NCI-H1930 (cell line): Measurements from ENCODE around the gene RASA4B.

ENCODE experiments used
- DNase-seq, 2 experiments: peaks; one replicate each; lab custom pipeline; 2025; lab: John Stamatoyannopoulos, UW

Gene RASA4B

GRCh38 chr7:102453319-102453718, 64.3 kb downstream of the RASA4B start:
- no peak for DNase-seq

GRCh38 chr7:102452451-102452850, 65.1 kb downstream of the RASA4B start:
- DNase-seq = no peak

- DNase-seq = no peak
Measured at GRCh38 chr7:102451371-102452054, 66.1 kb downstream of the RASA4B start.

- DNase-seq = no peak
Measured at GRCh38 chr7:102450242-102450641, 67.3 kb downstream of the RASA4B start.

DNA sequence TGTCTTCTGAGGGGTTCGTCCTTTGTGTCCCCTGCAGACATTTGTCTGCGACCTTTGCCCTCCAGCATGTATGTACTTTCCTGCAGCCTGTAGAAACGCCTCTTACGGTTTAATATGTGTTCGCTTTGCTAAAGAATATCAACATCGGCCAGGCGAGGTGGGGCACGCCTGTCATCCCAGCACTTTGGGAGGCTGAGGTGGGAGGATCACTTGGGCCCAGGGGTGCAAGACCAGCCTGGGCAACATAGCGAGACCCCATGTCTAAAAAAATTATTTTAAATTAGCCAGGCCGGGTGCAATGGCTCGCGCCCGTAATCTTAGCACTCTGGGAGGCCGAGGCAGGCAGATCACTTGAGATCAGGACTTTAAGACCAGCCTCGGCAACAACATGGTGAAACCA, 68.4 kb downstream of the RASA4B start:
- DNase-seq = no peak

DNA sequence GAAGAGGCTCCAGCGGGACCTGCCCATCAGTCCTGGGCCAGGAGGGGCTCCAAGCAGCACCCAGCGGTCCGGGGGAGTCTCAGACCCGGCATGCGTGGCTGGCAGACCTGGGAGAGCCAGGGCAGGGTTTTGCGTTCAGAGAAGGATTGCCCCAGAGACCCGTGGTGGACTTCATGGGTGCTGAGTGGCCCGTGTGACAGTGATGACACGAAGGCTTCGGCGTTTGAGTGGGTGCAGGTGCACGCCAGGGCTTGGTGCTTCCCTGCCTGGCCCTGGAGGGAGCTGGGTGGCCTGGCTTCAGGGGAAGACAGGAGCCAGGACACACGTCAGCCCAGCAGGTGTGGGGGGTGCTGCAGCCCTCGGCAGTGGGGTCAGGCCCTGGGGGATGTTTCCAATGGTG, 70.3 kb downstream of the RASA4B start:
- DNase-seq = no peak

GRCh38 chr7:102446387-102447156, 71.0 kb downstream of the RASA4B start:
- DNase-seq = no peak

DNA sequence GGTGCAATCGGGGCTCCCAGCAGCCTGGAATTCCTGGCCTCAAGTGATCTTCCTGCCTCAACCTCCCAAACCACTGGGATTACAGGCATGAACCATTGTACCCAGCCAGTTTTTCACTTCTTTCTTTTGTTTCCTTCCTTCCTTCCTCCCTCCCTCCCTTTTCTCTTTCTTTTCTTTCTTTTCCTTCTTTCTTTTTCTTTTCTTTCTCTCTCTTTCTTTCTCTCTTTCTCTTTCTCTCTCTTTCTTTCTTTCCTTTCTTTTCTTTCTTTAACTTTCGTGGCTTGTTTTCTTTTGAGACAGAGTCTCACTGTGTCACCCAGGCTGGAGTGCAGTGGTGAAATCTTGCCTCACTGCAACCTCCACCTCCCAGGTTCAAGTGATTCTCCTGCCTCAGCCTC, 71.9 kb downstream of the RASA4B start:
- DNase-seq = no peak

GRCh38 chr7:102444961-102445673, 72.5 kb downstream of the RASA4B start:
- no peak for DNase-seq

DNA sequence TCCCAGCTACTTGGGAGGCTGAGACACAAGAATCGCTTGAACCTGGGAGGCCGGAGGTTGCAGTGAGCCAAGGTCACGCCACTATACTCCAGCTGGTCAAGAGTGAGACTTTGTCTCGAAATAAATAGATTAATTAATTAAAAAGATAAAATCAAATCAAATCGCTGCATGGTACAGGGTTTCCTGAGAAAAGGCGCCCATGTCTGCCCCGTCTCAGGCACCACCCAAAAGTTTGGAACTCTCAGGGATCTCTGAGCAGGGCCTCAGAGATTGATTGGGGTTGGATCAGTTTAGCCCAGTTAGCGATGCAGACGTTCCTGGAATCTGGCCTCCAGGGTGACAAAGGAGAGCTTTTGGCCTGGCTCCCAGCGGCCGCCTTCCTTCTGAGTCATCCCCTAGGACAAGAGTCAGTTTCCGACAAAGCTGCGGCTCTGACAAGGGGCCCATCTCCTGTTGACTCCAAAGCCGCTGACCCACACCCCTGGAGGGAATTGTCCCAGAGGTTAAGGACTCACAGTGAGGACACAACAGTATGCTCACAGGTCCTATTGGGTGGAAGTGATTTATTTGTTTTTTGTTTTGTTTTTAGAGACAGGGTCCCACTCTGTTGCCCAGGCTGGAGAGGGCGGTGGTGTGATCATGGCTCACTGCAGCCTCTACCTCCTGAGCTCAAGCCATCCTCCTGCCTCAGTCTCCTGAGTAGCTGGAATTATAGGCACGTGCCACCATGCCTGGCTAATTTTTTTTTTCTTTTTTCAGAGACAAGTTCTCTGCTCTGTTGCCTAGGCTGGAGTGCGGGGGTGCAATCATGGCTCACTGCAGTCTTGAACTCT, 77.4 kb downstream of the RASA4B start:
- DNase-seq = no peak

DNA sequence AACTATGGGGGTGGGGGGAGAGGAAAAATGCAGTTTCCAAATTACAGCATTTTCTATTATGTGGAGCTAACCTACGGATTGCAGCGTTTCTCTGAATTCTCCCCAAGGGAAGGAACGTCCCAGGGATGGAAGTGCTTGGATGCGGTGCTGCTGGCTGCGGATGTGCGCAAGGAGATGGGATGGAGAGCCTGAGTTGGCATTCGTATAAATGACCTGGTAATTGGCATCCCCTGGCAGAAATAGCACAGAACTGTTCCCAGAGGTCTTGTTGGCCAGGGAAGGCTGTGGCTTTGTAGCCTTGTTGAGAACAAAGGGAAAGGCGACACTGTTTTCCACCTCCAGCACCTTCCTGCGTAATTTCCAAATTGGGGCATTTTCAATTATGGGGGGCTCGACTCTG, 81.5 kb downstream of the RASA4B start:
- no peak for DNase-seq

GRCh38 chr7:102434039-102434486, 83.5 kb downstream of the RASA4B start:
- DNase-seq = no peak

DNA sequence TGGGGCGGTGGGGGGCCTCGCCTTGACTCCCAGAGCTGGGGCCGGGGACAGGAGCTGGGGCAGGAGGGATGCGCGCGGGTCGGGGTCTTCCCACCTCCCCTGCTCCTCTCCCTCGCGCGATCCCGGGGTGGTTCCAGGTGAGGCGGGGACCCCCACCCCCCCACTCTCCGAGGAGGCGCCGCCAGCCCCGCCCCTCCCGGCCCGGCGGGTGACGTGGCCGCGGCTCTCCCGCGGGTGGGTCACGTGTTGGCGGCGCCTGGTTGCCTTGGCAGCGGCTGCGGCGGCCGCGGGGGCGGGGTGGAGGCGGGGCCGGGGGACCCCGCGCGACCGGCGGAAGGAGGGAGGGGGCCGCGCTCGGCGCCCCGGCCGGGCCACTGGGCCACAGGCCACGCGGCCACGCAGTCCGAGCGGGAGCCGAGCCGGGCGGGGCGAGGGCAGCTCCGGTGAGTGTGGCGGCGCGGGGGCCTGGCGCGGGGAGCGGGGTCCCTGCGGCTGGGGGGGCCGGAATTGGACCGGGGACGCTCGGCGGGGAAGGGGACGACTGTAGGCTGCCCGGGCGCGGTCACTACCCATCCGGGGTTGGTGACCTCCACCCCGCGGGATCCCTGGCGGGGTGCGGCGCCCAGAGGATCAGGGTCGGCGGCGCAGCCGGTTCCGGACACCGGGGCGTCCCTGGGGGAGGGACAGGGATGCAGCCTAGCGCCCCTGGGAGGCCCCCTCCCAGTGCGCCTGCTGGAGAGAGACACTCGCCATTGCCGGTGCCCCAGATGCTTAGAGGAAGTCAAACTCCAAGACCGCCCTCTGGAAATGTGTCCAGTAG, 84.1 kb downstream of the RASA4B start, which contains the start of gene ORAI2:
ORAI2 (plus strand) TSS at position 357 of the 820 bp plus-strand sequence. CDS start 5,382 bp downstream, outside the sequence.
- peak; percentile 76 to 77 for DNase-seq
